HepG2 (cell line): ENCODE data around the gene SH2D1B. TPM values are rescaled to one million over a fixed set of nuclear protein-coding genes. Genes with fewer than 3 reads are reported as not detected.
A peak's percentile ranks its signal among the peaks of the same experiment; 100 is the strongest.

Experiments
- ATAC-seq: fragments of 200-7000 bp; cut with Tn5 transposase; 3 replicates; pipeline ENCODE4 v1.9.1; 2020; ENCODE audit warnings: mild to moderate bottlenecking, moderate library complexity
- BruUV-seq: library from RNA; stranded (reverse); fragments of 400-500 nt; replicated peaks from 2 replicates; lab custom pipeline; 2021; lab: Mats Ljungman, UMichigan
- CTCF ChIA-PET: fragments of 300-600 bp; formaldehyde crosslinking; extraction: SDS; loops from one replicate; lab custom pipeline; 2021; ENCODE audit warnings: low total read pairs, inconsistent platforms, low intra/inter-chr PET ratio; lab: Yijun Ruan, JAX
- POLR2A ChIA-PET: fragments of 350-600 bp; sonication (Branson Sonifier 250); formaldehyde crosslinking; loops from one replicate; lab custom pipeline; 2020; ENCODE audit warnings: antibody characterized with exemption, inconsistent platforms; lab: Yijun Ruan, JAX
- DNase-seq: peaks from one replicate; pipeline ENCODE4 v3.0.0-alpha.2; 2015; ENCODE audit warnings: low spot score
- FAIRE-seq: peaks from 3 replicates; lab custom pipeline; 2011; peaks lifted over from hg19 to GRCh38; lab: Jason Lieb, UNC
- H2AFZ ChIP-seq: one replicate; pipeline ENCODE4 v1.6.1; 2011; ENCODE audit warnings: low read length, inconsistent platforms
- H3K27ac ChIP-seq: fragments of 300-600 bp; 3 replicates; pipeline ENCODE4 v1.8.0; 2011; ENCODE audit warnings: mixed run types, mild to moderate bottlenecking, mixed read lengths, low read length, inconsistent platforms; ENCODE audit not compliant: insufficient read depth; ENCODE audit errors: extremely low read length
- H3K27me3 ChIP-seq, 2 experiments: fragments of 200-600 bp in 1 of 2; 2 replicates in 1 of 2; 3 replicates in 1 of 2; pipeline versions ENCODE4 v1.6.0 to v1.8.0; 2011; ENCODE audit warnings: low read length in 2 of 2, mild to moderate bottlenecking in 2 of 2, moderate library complexity in 2 of 2, inconsistent platforms in 1 of 2; ENCODE audit not compliant: insufficient read depth in 2 of 2, control insufficient read depth in 1 of 2
- H3K36me3 ChIP-seq, 2 experiments: fragments of 200-600 bp in 1 of 2; replicated peaks in 1 of 2; 2 replicates in 1 of 2; 3 replicates in 1 of 2; pipeline versions ENCODE4 v1.5.1 to v1.8.0; 2011; ENCODE audit warnings: low read length in 2 of 2, inconsistent platforms in 1 of 2; ENCODE audit not compliant: insufficient read depth in 2 of 2, control insufficient read depth in 1 of 2
- H3K4me1 ChIP-seq: 2 replicates; pipeline ENCODE4 v1.5.1; 2012; ENCODE audit warnings: low read length, inconsistent platforms; ENCODE audit not compliant: insufficient read depth
- H3K4me2 ChIP-seq: 2 replicates; pipeline ENCODE4 v1.6.0; 2011; ENCODE audit warnings: low read depth, low read length, inconsistent platforms
- H3K4me3 ChIP-seq, 3 experiments: fragments of 200-600 bp in 1 of 3; sonication (generic), shearing (Covaris generic) in 1 of 3; replicated peaks in 1 of 3; 2 replicates each; pipeline ENCODE4 v1.5.1; 2011 to 2016; ENCODE audit warnings: low read length in 3 of 3, inconsistent platforms in 2 of 3, low read depth in 2 of 3, mild to moderate bottlenecking in 2 of 3, control low read depth in 1 of 3, mixed read lengths in 1 of 3; ENCODE audit not compliant: insufficient read depth in 1 of 3
- H3K79me2 ChIP-seq: one replicate; pipeline ENCODE4 v1.6.1; 2011; ENCODE audit warnings: low read length, inconsistent platforms; ENCODE audit not compliant: insufficient read depth
- H3K9ac ChIP-seq: 2 replicates; pipeline ENCODE4 v1.6.0; 2011; ENCODE audit warnings: mild to moderate bottlenecking, low read depth, low read length, inconsistent platforms; ENCODE audit not compliant: insufficient read depth
- H3K9me3 ChIP-seq: 2 replicates; pipeline ENCODE4 v1.5.1; 2012; ENCODE audit warnings: mild to moderate bottlenecking, low read length
- H4K20me1 ChIP-seq: 2 replicates; pipeline ENCODE4 v1.6.0; 2011; ENCODE audit warnings: inconsistent platforms, mild to moderate bottlenecking, low read length, moderate library complexity; ENCODE audit not compliant: insufficient read depth
- CHD2 ChIP-seq: IDR thresholded peaks from 2 replicates; pipeline ENCODE4 v1.6.1; 2011; ENCODE audit warnings: low read depth, low read length, improper control_type of control experiment
- FOXK2 ChIP-seq: fragments of 450-650 bp; IDR thresholded peaks from 2 replicates; pipeline ENCODE4 v1.6.1; 2016
- HNF4A ChIP-seq: sonication (generic); formaldehyde crosslinking; IDR thresholded peaks from 2 replicates; pipeline ENCODE4 v1.4.0; 2020; ENCODE audit warnings: missing genetic modification reagents
- MYC ChIP-seq: sonication (generic); formaldehyde crosslinking; IDR thresholded peaks from 2 replicates; pipeline ENCODE4 v1.9.0; 2021; ENCODE audit warnings: missing genetic modification reagents, borderline replicate concordance
- NONO ChIP-seq, 2 experiments: fragments of 450-650 bp in 1 of 2; sonication (generic) in 1 of 2; formaldehyde crosslinking in 1 of 2; IDR thresholded peaks in 1 of 2; conservative IDR thresholded peaks in 1 of 2; 2 replicates each; pipeline versions ENCODE4 v1.6.1 to v1.8.0; 2017 to 2022; ENCODE audit warnings: mild to moderate bottlenecking in 1 of 2, missing genetic modification reagents in 1 of 2, moderate library complexity in 1 of 2
- NR2F6 ChIP-seq, 2 experiments: IDR thresholded peaks; 2 replicates each; pipeline ENCODE4 v1.6.1; 2016; ENCODE audit warnings: antibody characterized with exemption in 1 of 2, mild to moderate bottlenecking in 1 of 2
- SIN3B ChIP-seq: fragments of 150-350 bp; IDR thresholded peaks from 2 replicates; pipeline ENCODE4 v1.6.1; 2014; ENCODE audit warnings: low read length
- STAG1 ChIP-seq: sonication (generic); formaldehyde crosslinking; IDR thresholded peaks from 2 replicates; pipeline ENCODE4 v1.4.0; 2020; ENCODE audit warnings: missing genetic modification reagents
- TFDP2 ChIP-seq: sonication (generic); formaldehyde crosslinking; IDR thresholded peaks from 2 replicates; pipeline ENCODE4 v1.4.0; 2020; ENCODE audit warnings: missing genetic modification reagents
- ZHX2 ChIP-seq, 2 experiments: sonication (generic) in 1 of 2; formaldehyde crosslinking in 1 of 2; IDR thresholded peaks; 2 replicates each; pipeline versions ENCODE4 v1.6.1 to v1.9.0; 2014 to 2022; ENCODE audit warnings: antibody characterized with exemption in 1 of 2, borderline replicate concordance in 1 of 2, inconsistent platforms in 1 of 2, low read depth in 1 of 2, missing genetic modification reagents in 1 of 2
- ZIK1 ChIP-seq: sonication (generic); formaldehyde crosslinking; IDR thresholded peaks from 2 replicates; pipeline ENCODE4 v1.5.0; 2020; ENCODE audit warnings: mild to moderate bottlenecking, low read depth, missing genetic modification reagents, borderline replicate concordance
- ZNF251 ChIP-seq: sonication (generic); formaldehyde crosslinking; IDR thresholded peaks from 2 replicates; pipeline ENCODE4 v1.9.0; 2021; ENCODE audit warnings: mild to moderate bottlenecking, missing genetic modification reagents
- ZNF598 ChIP-seq: sonication (generic); formaldehyde crosslinking; IDR thresholded peaks from 2 replicates; pipeline ENCODE4 v1.5.1; 2020; ENCODE audit warnings: mild to moderate bottlenecking, missing genetic modification reagents, borderline replicate concordance
- WGBS: methylation state at CpG from one replicate; pipeline ENCODE4 v1.1.6; 2017; ENCODE audit warnings: low lambda C conversion rate; 5-methylcytosine and 5-hydroxymethylcytosine counted together
- in situ Hi-C: cut with HindIII; loops from 2 replicates; pipeline ENCODE4 v1.10.0; 2017; ENCODE audit warnings: low pct_unique_long_range_greater_than_20kb; ENCODE audit not compliant: extremely low pct_ligation_motif_present
- intact Hi-C: fragments of 100-400 bp; cut with micrococcal nuclease; formaldehyde crosslinking; loops from one replicate; pipeline ENCODE4 v1.10.0; 2022; ENCODE audit not compliant: unreplicated experiment
- polyA plus RNA-seq, 8 experiments: library from polyadenylated mRNA; depleted of rRNA in 3 of 8; stranded (reverse) in 7 of 8; unstranded in 1 of 8; fragments of >200 nt; fragmentation: Illumina TruSeq in 4 of 8; extraction: Trizol in 4 of 8; gene quantifications; 2 replicates each; pipeline versions ENCODE4 v1.2.1 to v1.2.3, GENCODE V29; 2011 to 2016; ENCODE audit warnings: low read depth in 4 of 8, missing spikeins in 1 of 8, mixed read lengths in 1 of 8; ENCODE audit not compliant: insufficient read depth in 1 of 8
- total RNA-seq, 5 experiments: library from RNA; depleted of rRNA; stranded (reverse); fragments of >200 nt; fragmentation: Illumina TruSeq; extraction: Trizol; gene quantifications; 2 replicates each; pipeline ENCODE4 v1.2.3, GENCODE V29; 2016; ENCODE audit warnings: low read depth in 1 of 5

The SH2D1B gene
- total and polyA plus RNA-seq, 2 of the 13 experiments (the other 11 are each of a cell fraction or from before 2014, with no cell fraction given): not detected

GRCh38 chr1:162417650-162418049, 5.7 kb upstream of the SH2D1B start:
- FAIRE-seq: no peak
- WGBS: 32% methylated on average over 6 of the region's 7 CpGs

GRCh38 chr1:162416909-162417308, 5.0 kb upstream of the SH2D1B start:
- POLR2A ChIA-PET: no interaction called here
- CTCF ChIA-PET: no interaction called here
- TF ChIP-seq ZHX2 (IDR thresholded peaks at IDR 0.05; ENCODE audit: low read depth) (no peak), ZHX2 (CRISPR knock-in tag; IDR thresholded peaks at IDR 0.05; ENCODE audit: borderline replicate concordance) (no peak), ZNF251 (CRISPR knock-in tag) (no peak), SIN3B (no peak), FOXK2 (no peak), TFDP2 (no peak), CHD2 (no peak), ZIK1 (CRISPR knock-in tag) (no peak), MYC (no peak), ZNF598 (CRISPR knock-in tag) (no peak), HNF4A (CRISPR knock-in tag) (no peak), NONO (IDR thresholded peaks at IDR 0.05) (no peak), NONO (CRISPR knock-in tag; conservative IDR thresholded peaks at IDR 0.05) (no peak)

More at GRCh38 chr1:162417650-162418049, 5.7 kb upstream of the SH2D1B start:
- Histone ChIP-seq H3K27ac (no peak overlapping the region), H3K4me3 (no peak overlapping the region), H3K27me3 (peaks cover 0 to 10% of the 10 kb centered on the region in 2 experiments; a peak in 2 of 5 replicates), H3K36me3 (no peaks in the 10 kb centered on the region), H4K20me1 (no peaks in the 10 kb centered on the region), H3K79me2 (no peaks in the 10 kb centered on the region), H3K9me3 (no peaks in the 10 kb centered on the region), H3K9ac (no peak overlapping the region), H3K4me2 (no peak overlapping the region), H3K4me1 (no peaks in the 10 kb centered on the region), H2AFZ (no peak overlapping the region)
- CTCF ChIA-PET: no interaction called here
- no TSS peak for BruUV-seq
- POLR2A ChIA-PET: no interaction called here
- TF ChIP-seq NR2F6 (IDR thresholded peaks at IDR 0.05) (0 out of 2 replicates have a peak, but pooled peaks have one; percentile 15), NR2F6 (CRISPR knock-in tag; IDR thresholded peaks at IDR 0.05) (no peak), STAG1 (CRISPR knock-in tag) (no peak)
- ATAC-seq: no peak
- in situ Hi-C loops: no loop called here
- DNase-seq: no peak
- intact Hi-C loops: no loop called here

More at GRCh38 chr1:162416909-162417308, 5.0 kb upstream of the SH2D1B start:
- no peak overlapping the region for H3K27ac ChIP-seq
- in situ Hi-C loops (no loop called here), intact Hi-C loops (no loop called here)
- no peak for DNase-seq
- no peaks in the 10 kb centered on the region for H3K4me1 ChIP-seq
- no peak for FAIRE-seq
- H2AFZ ChIP-seq: no peak overlapping the region
- H4K20me1 ChIP-seq: no peaks in the 10 kb centered on the region
- 6% methylated on average over 2 of the region's 2 CpGs for WGBS
- H3K79me2 ChIP-seq: no peaks in the 10 kb centered on the region
- no peak overlapping the region for H3K9ac ChIP-seq
- no TSS peak for BruUV-seq
- no peak overlapping the region for H3K4me2 ChIP-seq
- no peak overlapping the region for H3K4me3 ChIP-seq
- H3K36me3 ChIP-seq: no peaks in the 10 kb centered on the region
- no peak for ATAC-seq
- no peaks in the 10 kb centered on the region for H3K9me3 ChIP-seq
- H3K27me3 ChIP-seq: peaks cover 0 to 12% of the 10 kb centered on the region in 2 experiments; a peak in 2 of 5 replicates
